Sigmoid colon (tissue), 7 donors: ENCODE data around the gene NELFB. TPM values are rescaled to one million over a fixed set of nuclear protein-coding genes. Genes with fewer than 3 reads are reported as not detected.

Source experiments
- DNase-seq: peaks from one replicate; pipeline ENCODE4 v3.0.0-alpha.2; 2019
- H3K27ac ChIP-seq, 4 donors: fragments of 200-600 bp; sonication (generic); one replicate each; pipeline ENCODE4 v1.5.1; 2016 to 2019; ENCODE audit warnings: mild to moderate bottlenecking in 1 of 4
- H3K27me3 ChIP-seq, 3 donors: fragments of 200-600 bp; sonication (generic); one replicate each; pipeline ENCODE4 v1.5.1; 2019; ENCODE audit warnings: mild to moderate bottlenecking in 1 of 3
- H3K36me3 ChIP-seq, 4 donors: fragments of 200-600 bp; sonication (generic); one replicate each; pipeline ENCODE4 v1.5.1; 2016 to 2019
- H3K4me1 ChIP-seq, 4 donors: fragments of 200-600 bp; sonication (generic); one replicate each; pipeline ENCODE4 v1.5.1; 2017 to 2019
- H3K4me3 ChIP-seq, 4 donors: fragments of 200-600 bp; sonication (generic); one replicate each; pipeline ENCODE4 v1.5.1; 2017 to 2019; ENCODE audit warnings: mild to moderate bottlenecking in 2 of 4, moderate library complexity in 1 of 4
- H3K9me3 ChIP-seq, 4 donors: fragments of 200-600 bp in 3 of 4; sonication (generic) in 3 of 4; one replicate each; pipeline versions ENCODE4 v1.5.1 to v1.6.1; 2013 to 2019
- CTCF ChIP-seq, 4 experiments: fragments of 450-650 bp in 3 of 4; fragments of 200-600 bp in 1 of 4; IDR thresholded peaks; one replicate each; pipeline ENCODE4 v1.5.1; 2016 to 2019; ENCODE audit warnings: antibody characterized with exemption in 4 of 4, mild to moderate bottlenecking in 3 of 4, moderate library complexity in 2 of 4
- EP300 ChIP-seq, 4 donors: sonication (generic); formaldehyde crosslinking; IDR thresholded peaks; one replicate each; pipeline ENCODE4 v1.6.1; 2017; ENCODE audit warnings: antibody characterized with exemption in 4 of 4
- POLR2A ChIP-seq, 2 donors: fragments of 450-650 bp; IDR thresholded peaks; one replicate each; pipeline ENCODE4 v1.6.1; 2016; ENCODE audit warnings: antibody characterized with exemption in 2 of 2, mild to moderate bottlenecking in 2 of 2, moderate library complexity in 2 of 2
- POLR2AphosphoS5 ChIP-seq, 4 donors: sonication (generic); formaldehyde crosslinking; IDR thresholded peaks; one replicate each; pipeline ENCODE4 v1.6.1; 2017; ENCODE audit warnings: antibody characterized with exemption in 4 of 4
- WGBS, 2 donors: extraction: QIAGEN DNeasy Blood & Tissue Kit; methylation state at CpG; one replicate each; pipeline ENCODE4 v1.1.7; 2013; 5-methylcytosine and 5-hydroxymethylcytosine counted together
- intact Hi-C: fragments of 100-400 bp; cut with DNase I; formaldehyde crosslinking; loops from one replicate; pipeline ENCODE4 v1.15.1; 2023
- polyA plus RNA-seq, 3 donors: library from polyadenylated mRNA; stranded (reverse); fragments of 200-250 nt; gene quantifications; one replicate each; pipeline ENCODE4 v1.2.3, GENCODE V29; 2013
- total RNA-seq, 4 donors: library from RNA; depleted of rRNA; stranded (reverse); fragments of >200 nt; gene quantifications; one replicate each; pipeline ENCODE4 v1.1.0, GENCODE V29; 2016
- donor health status: healthy with polysubstance abuse.
- donor health status: Bipolar disorder and iron deficiency.
- donor health status: healthy.

Gene NELFB
- total and polyA plus RNA-seq, 7 donors = 24.7 to 70.5 (median 36.5) TPM

- Histone ChIP-seq H3K27ac (peak overlapping the region; percentile 72 to 81 (median 74)), H3K27me3 (peaks cover 19 to 85% (median 63%) of the 10 kb centered on the region in 3 donors), H3K36me3 (peaks cover 3 to 16% (median 3%) of the 10 kb centered on the region in 4 donors), H3K9me3 (no peaks in the 10 kb centered on the region), H3K4me1 (peaks cover 0 to 35% (median 24%) of the 10 kb centered on the region in 4 donors), H3K4me3 (peak overlapping the region; percentile 27 to 49 (median 38))
- intact Hi-C loops = no loop called here
- DNase-seq = no peak
- 1 to 8% methylated on average over 54 of the region's 54 CpGs for WGBS, 2 donors
- TF ChIP-seq POLR2AphosphoS5 (IDR thresholded peaks at IDR 0.05) (no peak), EP300 (IDR thresholded peaks at IDR 0.05) (no peak), POLR2A (IDR thresholded peaks at IDR 0.05) (no peak), CTCF (IDR thresholded peaks at IDR 0.05) (no peak)
These were observed 23.1 kb downstream of the NELFB start for GRCh38 chr9:137278061-137278701.

- WGBS, 2 donors = 75 to 83% methylated on average over 139 of the region's 139 CpGs
- H3K4me1 ChIP-seq = peaks cover 0 to 35% (median 24%) of the 10 kb centered on the region in 4 donors
- intact Hi-C loops = no loop called here
- DNase-seq = no peak
- H3K27me3 ChIP-seq = peaks cover 19 to 90% (median 63%) of the 10 kb centered on the region in 3 donors
- peak overlapping the region in 3 of 4 donors; percentile 33 to 49 (median 44) for H3K4me3 ChIP-seq
- H3K9me3 ChIP-seq = no peaks in the 10 kb centered on the region
- H3K36me3 ChIP-seq = peaks cover 0 to 9% (median 0%) of the 10 kb centered on the region in 4 donors
- peak overlapping the region in 2 of 4 donors; percentile 74 to 75 for H3K27ac ChIP-seq
- TF ChIP-seq EP300 (IDR thresholded peaks at IDR 0.05) (no peak), POLR2AphosphoS5 (IDR thresholded peaks at IDR 0.05) (no peak), POLR2A (IDR thresholded peaks at IDR 0.05) (no peak), CTCF (IDR thresholded peaks at IDR 0.05) (no peak)
These were observed 23.9 kb downstream of the NELFB start for GRCh38 chr9:137278721-137279711.

- Histone ChIP-seq H3K36me3 (peaks cover 0 to 6% (median 0%) of the 10 kb centered on the region in 4 donors), H3K4me3 (no peak overlapping the region), H3K9me3 (no peaks in the 10 kb centered on the region), H3K27ac (no peak overlapping the region), H3K4me1 (peaks cover 0 to 35% (median 24%) of the 10 kb centered on the region in 4 donors), H3K27me3 (peaks cover 19 to 85% (median 63%) of the 10 kb centered on the region in 3 donors)
- DNase-seq = no peak
- TF ChIP-seq POLR2A (IDR thresholded peaks at IDR 0.05) = no peak
- no peak for TF ChIP-seq POLR2AphosphoS5 (IDR thresholded peaks at IDR 0.05)
- 78 to 92% methylated on average over 41 of the region's 41 CpGs for WGBS, 2 donors
- intact Hi-C loops = no loop called here
These were observed 24.8 kb downstream of the NELFB start for GRCh38 chr9:137279741-137280473.

- no peaks in the 10 kb centered on the region for H3K9me3 ChIP-seq
- H3K36me3 ChIP-seq = peaks cover 0 to 6% (median 0%) of the 10 kb centered on the region in 4 donors
- WGBS, 2 donors = 42 to 47% methylated on average over 85 of the region's 85 CpGs
- intact Hi-C loops = no loop called here
- H3K27me3 ChIP-seq = peaks cover 19 to 80% (median 63%) of the 10 kb centered on the region in 3 donors
- TF ChIP-seq CTCF (IDR thresholded peaks at IDR 0.05) (no peak), EP300 (IDR thresholded peaks at IDR 0.05) (no peak), POLR2A (IDR thresholded peaks at IDR 0.05) (no peak), POLR2AphosphoS5 (IDR thresholded peaks at IDR 0.05) (no peak)
- H3K4me3 ChIP-seq = no peak overlapping the region
- H3K27ac ChIP-seq = no peak overlapping the region
- H3K4me1 ChIP-seq = peaks cover 0 to 35% (median 24%) of the 10 kb centered on the region in 4 donors
- no peak for DNase-seq
These were observed 25.6 kb downstream of the NELFB start for GRCh38 chr9:137280474-137281344.
